Testis (tissue), 3 donors: Measurements from ENCODE around the gene ITGAE. TPM values are rescaled to one million over a fixed set of nuclear protein-coding genes. Genes with fewer than 3 reads are reported as not detected.

Source experiments
- DNase-seq: peaks from one replicate; pipeline ENCODE4 v3.0.0-alpha.2; 2019
- H3K27ac ChIP-seq, 2 donors: fragments of 200-600 bp; sonication (generic); one replicate each; pipeline ENCODE4 v1.5.1; 2019
- H3K27me3 ChIP-seq: fragments of 200-600 bp; sonication (generic); one replicate; pipeline ENCODE4 v1.5.1; 2019
- H3K36me3 ChIP-seq: fragments of 200-600 bp; sonication (generic); one replicate; pipeline ENCODE4 v1.5.1; 2017; ENCODE audit warnings: low read depth; ENCODE audit errors: missing control alignments
- H3K4me1 ChIP-seq: fragments of 200-600 bp; sonication (generic); one replicate; pipeline ENCODE4 v1.5.1; 2019
- H3K4me3 ChIP-seq, 2 donors: fragments of 200-600 bp; sonication (generic); one replicate each; pipeline ENCODE4 v1.5.1; 2017 to 2019
- H3K9me3 ChIP-seq: fragments of 200-600 bp; sonication (generic); one replicate; pipeline ENCODE4 v1.5.1; 2017
- POLR2A ChIP-seq: fragments of 450-650 bp; IDR thresholded peaks from one replicate; pipeline ENCODE4 v1.6.1; 2017; ENCODE audit warnings: antibody characterized with exemption, mild to moderate bottlenecking, moderate library complexity
- WGBS, 2 donors: methylation state at CpG; one replicate each; pipeline ENCODE4 v1.1.5; 2018; 5-methylcytosine and 5-hydroxymethylcytosine counted together
- intact Hi-C: fragments of 100-400 bp; cut with DNase I; formaldehyde crosslinking; loops from one replicate; pipeline ENCODE4 v1.15.1; 2023; ENCODE audit warnings: low total_unique reads
- polyA plus RNA-seq: library from polyadenylated mRNA; stranded (reverse); fragments of 350-450 nt; fragmentation: Illumina TruSeq; extraction: RNeasy Lipid Tissue Mini Kit (QIAGEN cat#74804); gene quantifications from one replicate; pipeline ENCODE4 v1.2.3, GENCODE V29; 2014; ENCODE audit warnings: low read depth, low replicate concordance; ENCODE audit not compliant: insufficient read depth
- total RNA-seq, 2 donors: library from RNA; depleted of rRNA; stranded (reverse); fragments of >200 nt; gene quantifications; one replicate each; pipeline ENCODE4 v1.2.3, GENCODE V29; 2016
- TF ChIP-seq, protein P1 (sequence below), 3 experiments: fragments of 450-650 bp in 2 of 3; fragments of 200-600 bp in 1 of 3; sonication (generic) in 1 of 3; IDR thresholded peaks; one replicate each; pipeline ENCODE4 v1.5.1; 2016 to 2019; ENCODE audit warnings: antibody characterized with exemption in 3 of 3, mild to moderate bottlenecking in 2 of 3, moderate library complexity in 1 of 3

ITGAE gene
- total and polyA plus RNA-seq, 3 donors from 2014 or later: 13.1 to 46.7 (median 16.1) TPM

DNA sequence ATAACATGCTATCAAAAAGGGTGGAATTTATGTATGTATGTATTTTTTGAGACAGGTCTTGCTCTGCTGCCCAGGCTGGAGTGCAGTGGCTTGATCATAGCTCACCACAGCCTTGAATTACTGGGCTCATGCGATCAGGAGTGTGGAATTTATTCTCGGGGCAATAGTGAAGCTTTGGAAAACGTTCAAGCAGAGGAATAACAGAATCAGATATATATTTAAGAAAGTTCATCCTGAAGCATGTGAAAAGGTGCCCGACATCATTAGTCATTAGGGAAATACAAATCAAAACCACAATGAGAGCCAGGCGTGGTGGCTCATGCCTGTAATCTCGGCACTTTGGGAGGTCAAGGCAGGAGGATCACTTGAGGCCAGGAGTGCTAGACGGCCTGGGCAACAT lies 7.7 kb upstream of the ITGAE start:
- TF ChIP-seq POLR2A: no peak
- TF ChIP-seq, protein P1, sequence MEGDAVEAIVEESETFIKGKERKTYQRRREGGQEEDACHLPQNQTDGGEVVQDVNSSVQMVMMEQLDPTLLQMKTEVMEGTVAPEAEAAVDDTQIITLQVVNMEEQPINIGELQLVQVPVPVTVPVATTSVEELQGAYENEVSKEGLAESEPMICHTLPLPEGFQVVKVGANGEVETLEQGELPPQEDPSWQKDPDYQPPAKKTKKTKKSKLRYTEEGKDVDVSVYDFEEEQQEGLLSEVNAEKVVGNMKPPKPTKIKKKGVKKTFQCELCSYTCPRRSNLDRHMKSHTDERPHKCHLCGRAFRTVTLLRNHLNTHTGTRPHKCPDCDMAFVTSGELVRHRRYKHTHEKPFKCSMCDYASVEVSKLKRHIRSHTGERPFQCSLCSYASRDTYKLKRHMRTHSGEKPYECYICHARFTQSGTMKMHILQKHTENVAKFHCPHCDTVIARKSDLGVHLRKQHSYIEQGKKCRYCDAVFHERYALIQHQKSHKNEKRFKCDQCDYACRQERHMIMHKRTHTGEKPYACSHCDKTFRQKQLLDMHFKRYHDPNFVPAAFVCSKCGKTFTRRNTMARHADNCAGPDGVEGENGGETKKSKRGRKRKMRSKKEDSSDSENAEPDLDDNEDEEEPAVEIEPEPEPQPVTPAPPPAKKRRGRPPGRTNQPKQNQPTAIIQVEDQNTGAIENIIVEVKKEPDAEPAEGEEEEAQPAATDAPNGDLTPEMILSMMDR (IDR thresholded peaks at IDR 0.05): no peak
- Histone ChIP-seq H3K27ac (no peak overlapping the region), H3K4me3 (no peak overlapping the region), H3K4me1 (peaks cover 10% of the 10 kb centered on the region), H3K9me3 (no peaks in the 10 kb centered on the region), H3K36me3 (no peaks in the 10 kb centered on the region), H3K27me3 (no peaks in the 10 kb centered on the region)
- 88 to 91% methylated on average over 7 of the region's 7 CpGs for WGBS, 2 donors
- intact Hi-C loops: no loop called here
- no peak for DNase-seq

DNA sequence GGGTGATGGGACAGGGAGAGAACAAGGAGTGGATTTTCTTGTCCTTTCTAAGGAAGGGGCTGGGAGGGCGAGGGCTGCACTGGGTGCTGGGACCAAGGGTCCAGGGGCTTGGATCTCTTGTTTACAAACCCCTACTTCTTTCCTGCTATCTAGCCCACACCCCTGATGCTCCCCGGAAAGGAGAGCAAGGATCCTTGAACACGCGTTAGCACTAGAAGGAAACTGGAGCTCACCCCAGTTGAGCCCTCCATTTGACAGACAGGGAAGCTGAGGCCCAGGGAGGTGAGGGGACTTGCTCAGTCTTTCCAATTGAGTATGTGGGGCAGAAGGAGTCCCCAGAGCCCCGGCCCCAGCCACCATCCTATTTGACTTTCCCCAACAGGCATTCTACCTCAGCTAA lies 4.6 kb upstream of the ITGAE start:
- 75 to 77% methylated on average over 5 of the region's 5 CpGs for WGBS, 2 donors
- Histone ChIP-seq H3K36me3 (no peaks in the 10 kb centered on the region), H3K9me3 (no peaks in the 10 kb centered on the region), H3K4me1 (peaks cover 18% of the 10 kb centered on the region), H3K27me3 (no peaks in the 10 kb centered on the region), H3K4me3 (no peak overlapping the region), H3K27ac (no peak overlapping the region)
- no peak for DNase-seq
- no peak for TF ChIP-seq POLR2A
- TF ChIP-seq, protein P1 (IDR thresholded peaks at IDR 0.05): no peak
- intact Hi-C loops: no loop called here

DNA sequence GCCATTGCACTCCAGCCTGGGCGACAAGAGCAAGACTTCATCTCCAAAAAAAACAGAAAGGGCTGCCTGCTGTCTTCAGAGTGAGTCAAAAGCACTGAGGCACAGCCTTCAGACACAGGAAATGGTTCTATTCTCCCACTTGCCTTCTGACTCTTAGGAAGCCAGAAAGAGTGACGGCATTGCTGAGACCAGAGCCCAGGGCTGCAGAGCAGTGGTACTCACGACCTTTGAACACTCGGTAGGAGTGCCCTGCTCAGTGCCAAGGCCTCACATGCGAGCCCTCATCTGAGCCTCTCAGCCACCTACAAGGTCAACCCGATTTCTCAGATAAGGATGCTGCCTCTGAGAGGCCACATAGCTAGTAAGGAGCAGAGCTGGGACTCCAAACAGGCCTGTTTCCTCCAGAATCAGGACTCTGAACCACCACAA lies 3.5 kb upstream of the ITGAE start:
- Histone ChIP-seq H3K27ac (no peak overlapping the region), H3K4me3 (no peak overlapping the region), H3K9me3 (no peaks in the 10 kb centered on the region), H3K4me1 (peaks cover 18% of the 10 kb centered on the region), H3K36me3 (no peaks in the 10 kb centered on the region), H3K27me3 (no peaks in the 10 kb centered on the region)
- TF ChIP-seq, protein P1 (IDR thresholded peaks at IDR 0.05): no peak
- TF ChIP-seq POLR2A: no peak
- 55% methylated on average over 6 of the region's 6 CpGs for WGBS, 2 donors
- intact Hi-C loops: no loop called here
- no peak for DNase-seq

DNA sequence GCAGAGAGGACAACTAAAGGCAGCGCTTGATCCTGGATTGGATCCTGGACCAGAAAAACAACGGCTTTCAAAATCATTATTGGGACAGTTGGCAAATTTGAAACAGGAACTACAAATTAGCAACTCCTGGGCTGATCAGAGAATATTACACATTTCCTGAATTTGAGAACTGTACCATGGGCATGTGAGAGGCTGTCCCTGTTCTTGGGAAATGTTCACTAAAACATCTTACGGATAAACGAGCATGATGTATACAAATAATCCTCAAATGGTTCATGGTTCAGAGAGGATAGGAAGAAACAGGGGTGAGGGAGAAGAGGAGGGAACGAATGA lies 2.3 kb upstream of the ITGAE start:
- H3K4me1 ChIP-seq: peaks cover 28% of the 10 kb centered on the region
- TF ChIP-seq, protein P1 (IDR thresholded peaks at IDR 0.05): no peak
- no peak for TF ChIP-seq POLR2A
- no peaks in the 10 kb centered on the region for H3K27me3 ChIP-seq
- no peak overlapping the region for H3K4me3 ChIP-seq
- H3K27ac ChIP-seq: peak overlapping the region in 1 of 2 donors; percentile 78
- intact Hi-C loops: no loop called here
- no peak for DNase-seq
- H3K9me3 ChIP-seq: no peaks in the 10 kb centered on the region
- WGBS, 2 donors: 57 to 65% methylated on average over 5 of the region's 5 CpGs
- H3K36me3 ChIP-seq: no peaks in the 10 kb centered on the region

DNA sequence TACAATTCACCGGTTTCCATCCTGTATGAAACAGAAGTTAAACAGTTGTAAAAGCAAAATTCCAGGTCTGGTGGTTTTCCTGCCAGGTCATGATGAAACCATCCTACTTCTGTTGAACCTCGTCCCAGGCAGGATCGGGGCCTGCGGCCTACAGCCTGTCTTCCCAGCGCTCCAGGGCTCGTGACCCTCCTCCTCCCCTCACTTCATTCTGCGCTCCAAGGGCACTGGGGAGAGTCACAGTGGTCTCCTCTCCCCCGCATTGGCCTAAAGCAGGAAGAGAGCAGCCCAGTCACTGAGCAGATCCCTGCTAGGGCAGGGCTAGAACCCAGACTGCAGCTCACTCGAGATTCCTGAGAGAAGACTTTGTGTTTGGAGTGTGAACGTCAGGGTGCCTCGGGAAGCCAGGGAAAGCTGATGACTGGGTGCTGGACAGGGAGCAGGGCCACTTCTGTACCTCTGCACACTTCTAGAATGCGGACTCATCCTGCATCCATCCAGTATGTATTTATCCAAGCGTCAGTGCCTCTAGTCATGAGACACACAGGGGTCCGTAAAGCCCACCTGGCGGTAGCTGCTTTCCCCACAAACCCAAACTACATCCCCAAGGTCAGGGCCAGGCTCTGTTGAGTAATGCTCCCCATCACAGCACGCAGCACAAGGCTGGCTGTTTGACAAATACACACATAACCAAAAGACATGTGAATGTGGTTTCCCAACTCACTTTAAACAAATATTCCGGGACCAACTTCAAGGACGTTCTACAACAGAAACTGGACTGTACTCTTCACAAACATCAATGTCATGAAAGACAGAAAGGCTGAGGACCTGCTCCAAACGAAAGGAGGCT lies 1.7 kb upstream of the ITGAE start:
- H3K27me3 ChIP-seq: no peaks in the 10 kb centered on the region
- H3K4me3 ChIP-seq: no peak overlapping the region
- TF ChIP-seq, protein P1 (IDR thresholded peaks at IDR 0.05): no peak
- TF ChIP-seq POLR2A: no peak
- intact Hi-C loops: no loop called here
- 42 to 56% methylated on average over 16 to 19 of the region's 19 CpGs for WGBS, 2 donors
- peaks cover 30% of the 10 kb centered on the region for H3K4me1 ChIP-seq
- H3K36me3 ChIP-seq: no peaks in the 10 kb centered on the region
- no peaks in the 10 kb centered on the region for H3K9me3 ChIP-seq
- peak; percentile 70 for DNase-seq
- H3K27ac ChIP-seq: peak overlapping the region; percentile 49 to 78
